ENCODE results near the gene NUDT4. TPM values are rescaled to one million over a fixed set of nuclear protein-coding genes. Genes with fewer than 3 reads are reported as not detected.

NUDT4 gene
- total RNA-seq (2021; fragmentation: NEBNext Ultra II Directional; extraction: Animal tissue kit (Norgen Biotek cat#: 25700)): 10 to 100 TPM; 46.4 to 62.6 (median 51.6) TPM
- long read RNA-seq, full-length matches to known transcripts: 15 of 39 reads
- long read RNA-seq, partial matches to known transcripts: 2 of 39 reads
- long read RNA-seq, other reads (novel, unspliced or antisense): 22 of 39 reads

GRCh38 chr12:93377252-93378195 lies at the start of gene NUDT4:
Gene NUDT4 (plus strand): TSS chr12:93377925. CDS start chr12:93378323, 398 bp downstream.
- H3K4me3 Mint-ChIP-seq: peak within 1 kb of the TSS; percentile 96
- H3K27ac Mint-ChIP-seq: peak within 1 kb of the TSS; percentile 97
- no peak for TF ChIP-seq CTCF (IDR thresholded peaks at IDR 0.05)
- 0 out of 2 replicates have a peak, but pooled peaks cover 3% of the 10 kb centered on the region for H3K36me3 Mint-ChIP-seq (ENCODE audit: low read depth)
- H3K4me1 Mint-ChIP-seq (ENCODE audit: low read depth): peaks cover 41% of the 10 kb centered on the region
- peaks cover 2% of the 10 kb centered on the region for H3K27me3 Mint-ChIP-seq (ENCODE audit: insufficient read depth)
- no peaks in the 10 kb centered on the region for H3K9me3 Mint-ChIP-seq
- peak; percentile 87 for DNase-seq

- Mint-ChIP-seq H3K27ac (no peak overlapping the region), H3K27me3 (ENCODE audit: insufficient read depth) (peaks cover 3% of the 10 kb centered on the region; the same call in 1 of the 2 replicates), H3K4me1 (ENCODE audit: low read depth) (peaks cover 15% of the 10 kb centered on the region), H3K9me3 (no peaks in the 10 kb centered on the region), H3K36me3 (ENCODE audit: low read depth) (no peaks in the 10 kb centered on the region), H3K4me3 (no peak overlapping the region)
- no peak for TF ChIP-seq CTCF (IDR thresholded peaks at IDR 0.05)
- no peak for DNase-seq
Observed at GRCh38 chr12:93333054-93333453, 44.7 kb upstream of the NUDT4 start.

- Mint-ChIP-seq H3K4me1 (ENCODE audit: low read depth) (peaks cover 15% of the 10 kb centered on the region), H3K27me3 (ENCODE audit: insufficient read depth) (peaks cover 3% of the 10 kb centered on the region; the same call in 1 of the 2 replicates), H3K36me3 (ENCODE audit: low read depth) (no peaks in the 10 kb centered on the region), H3K27ac (no peak overlapping the region), H3K4me3 (no peak overlapping the region), H3K9me3 (no peaks in the 10 kb centered on the region)
- no peak for DNase-seq
- TF ChIP-seq CTCF (IDR thresholded peaks at IDR 0.05): no peak
Observed at GRCh38 chr12:93333828-93334227, 43.9 kb upstream of the NUDT4 start.

GRCh38 chr12:93335603-93336162 lies 42.0 kb upstream of the NUDT4 start:
- H3K4me3 Mint-ChIP-seq: no peak overlapping the region
- peaks cover 3% of the 10 kb centered on the region; the same call in 1 of the 2 replicates for H3K27me3 Mint-ChIP-seq (ENCODE audit: insufficient read depth)
- H3K9me3 Mint-ChIP-seq: no peaks in the 10 kb centered on the region
- no peaks in the 10 kb centered on the region for H3K36me3 Mint-ChIP-seq (ENCODE audit: low read depth)
- DNase-seq: no peak
- TF ChIP-seq CTCF (IDR thresholded peaks at IDR 0.05): no peak
- H3K4me1 Mint-ChIP-seq (ENCODE audit: low read depth): peaks cover 15% of the 10 kb centered on the region
- H3K27ac Mint-ChIP-seq: no peak overlapping the region

GRCh38 chr12:93336291-93336741 lies 41.4 kb upstream of the NUDT4 start:
- Mint-ChIP-seq H3K4me3 (peak overlapping the region; percentile 22; the same call in 1 of the 2 replicates), H3K36me3 (ENCODE audit: low read depth) (no peaks in the 10 kb centered on the region), H3K9me3 (no peaks in the 10 kb centered on the region), H3K27me3 (ENCODE audit: insufficient read depth) (peaks cover 3% of the 10 kb centered on the region; the same call in 1 of the 2 replicates), H3K27ac (no peak overlapping the region; the same call in 1 of the 2 replicates), H3K4me1 (ENCODE audit: low read depth) (peaks cover 15% of the 10 kb centered on the region)
- TF ChIP-seq CTCF (IDR thresholded peaks at IDR 0.05): no peak
- no peak for DNase-seq
